ENCODE measurements around the gene DCN.
"Not testable (repeated sequence)": the region's sequence is repeated elsewhere in the genome, so short reads cannot be mapped to it uniquely, and the experiment has no call there.

The DCN gene

DNA sequence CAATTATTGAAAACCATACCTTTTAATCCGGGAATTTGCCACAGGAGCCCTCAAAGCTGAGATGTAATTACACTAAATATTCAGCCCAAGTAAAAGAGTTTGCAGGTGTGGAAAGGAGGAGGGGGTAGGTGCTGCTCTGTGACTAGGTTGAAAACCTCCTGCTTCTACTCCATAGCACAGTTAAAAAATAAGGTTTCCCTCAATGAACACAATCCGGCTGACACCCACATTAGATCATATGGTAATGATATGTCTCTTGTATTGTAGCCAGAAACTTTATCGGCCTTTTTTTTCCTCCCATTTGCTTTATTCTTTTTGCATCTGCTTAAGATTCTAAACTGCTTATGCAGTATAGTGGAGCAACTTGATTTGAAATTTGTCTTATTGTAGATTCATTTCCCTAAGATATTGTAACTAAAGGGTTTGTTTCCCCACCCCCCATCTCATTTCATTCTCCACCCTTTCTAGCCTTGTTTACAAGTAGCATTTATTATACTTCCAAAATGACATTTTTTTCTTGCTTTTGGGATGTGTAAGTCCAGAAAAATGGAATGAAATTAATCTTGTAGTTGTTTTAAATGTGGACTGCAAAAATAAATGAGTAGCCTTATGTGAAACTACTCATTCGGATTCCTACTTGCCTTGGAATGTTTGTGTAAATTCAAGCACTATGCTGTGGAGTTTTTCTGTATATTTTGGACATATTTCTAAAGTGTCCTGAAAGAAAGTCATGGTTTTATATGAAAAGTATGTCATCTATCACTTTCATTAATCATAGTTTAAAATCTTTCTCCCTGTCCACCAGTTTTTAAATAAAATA, at the start of gene DCN:
DCN (minus strand) TSS at position 182 of the 820 bp plus-strand sequence. CDS start 4,265 bp downstream, outside the sequence.
- no peak for DNase-seq (ENCODE audit: low read depth in 1 of 2, low spot score in 1 of 2)

DNA sequence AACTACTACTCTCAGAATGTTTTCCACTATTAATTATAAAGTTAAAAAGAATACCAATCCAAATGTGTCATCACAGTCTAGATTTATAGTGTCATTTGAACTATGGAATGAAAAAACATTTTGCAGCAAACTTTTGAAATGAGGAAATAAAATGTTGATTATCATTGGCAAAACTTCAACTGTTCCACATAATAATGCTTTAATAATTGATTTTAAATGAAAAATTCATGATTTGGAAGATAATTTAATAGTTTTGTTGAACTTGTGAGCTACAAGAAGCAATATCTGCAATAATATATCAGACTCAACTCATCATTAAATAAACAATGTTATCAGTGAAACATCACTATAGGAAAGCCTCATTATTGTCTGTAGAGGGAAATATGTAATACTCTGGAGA, 48.2 kb upstream of the DCN start:
- no peak for DNase-seq (ENCODE audit: low read depth in 1 of 2, low spot score in 1 of 2)

DNA sequence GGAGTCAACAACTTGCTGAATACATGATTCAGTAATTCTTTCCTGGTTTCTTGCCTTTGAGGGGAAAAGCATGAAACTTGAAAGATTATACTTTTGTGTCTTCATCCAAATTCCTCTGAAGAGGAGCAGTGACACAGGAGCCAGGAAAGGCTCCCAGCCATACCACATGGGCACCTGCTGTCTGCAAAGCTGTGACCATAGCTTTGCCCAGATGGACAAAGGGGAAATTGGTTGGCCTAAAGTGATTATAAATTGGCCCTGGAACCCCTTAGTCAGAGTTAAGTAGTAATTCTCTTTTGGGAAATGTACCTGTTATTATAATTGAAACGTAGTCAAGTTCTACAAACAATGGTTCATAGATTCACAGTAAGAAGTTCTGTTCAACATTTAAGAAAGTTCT, 44.3 kb upstream of the DCN start:
- DNase-seq (ENCODE audit: low read depth in 1 of 2, low spot score in 1 of 2): no peak

DNA sequence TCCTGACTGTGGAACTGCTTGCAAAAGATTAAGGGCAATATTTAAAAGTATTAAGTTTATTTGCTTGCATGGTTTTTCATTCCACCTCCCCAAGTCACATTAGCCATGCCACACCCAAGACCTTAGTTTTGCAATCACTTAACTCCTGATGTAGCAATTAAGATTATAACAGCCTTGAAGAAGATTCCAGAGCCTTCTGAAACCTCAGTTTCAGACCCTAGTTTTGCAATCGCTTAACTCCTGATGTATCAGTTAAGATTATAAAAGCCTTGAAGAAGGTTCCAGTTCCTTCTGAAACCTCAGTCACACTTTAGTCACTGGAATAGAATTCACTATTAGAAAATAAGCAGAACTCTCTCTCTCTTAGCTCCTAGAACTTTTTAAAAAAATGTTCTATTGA, 42.7 kb upstream of the DCN start:
- DNase-seq (ENCODE audit: low read depth in 1 of 2, low spot score in 1 of 2): no peak

DNA sequence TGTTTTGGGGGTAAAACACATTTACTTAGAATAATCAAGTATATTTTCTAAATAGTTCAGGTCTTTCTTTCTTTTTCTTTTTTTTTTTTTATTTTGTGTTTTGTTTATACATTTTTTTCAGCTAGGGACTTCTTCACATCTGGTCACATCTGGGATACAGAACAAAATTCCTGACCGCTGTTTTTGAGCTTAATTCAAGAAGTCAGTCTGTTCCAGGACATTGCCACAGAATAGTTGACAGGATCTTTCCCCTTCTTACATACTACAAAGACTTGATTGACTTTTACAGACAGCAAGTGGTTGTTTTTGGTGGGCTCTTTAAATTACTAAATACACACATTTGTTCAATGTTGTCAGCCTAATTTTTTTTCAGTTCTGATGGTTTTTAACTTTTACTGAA, 41.8 kb upstream of the DCN start:
- no peak for DNase-seq (ENCODE audit: low read depth in 1 of 2, low spot score in 1 of 2)

- no peak for DNase-seq (ENCODE audit: low read depth in 1 of 2, low spot score in 1 of 2)
Observed at GRCh38 chr12:91222746-91223145, 40.1 kb upstream of the DCN start.

- DNase-seq (ENCODE audit: low read depth in 1 of 2, low spot score in 1 of 2): no peak
Observed at GRCh38 chr12:91219919-91220318, 37.3 kb upstream of the DCN start.

DNA sequence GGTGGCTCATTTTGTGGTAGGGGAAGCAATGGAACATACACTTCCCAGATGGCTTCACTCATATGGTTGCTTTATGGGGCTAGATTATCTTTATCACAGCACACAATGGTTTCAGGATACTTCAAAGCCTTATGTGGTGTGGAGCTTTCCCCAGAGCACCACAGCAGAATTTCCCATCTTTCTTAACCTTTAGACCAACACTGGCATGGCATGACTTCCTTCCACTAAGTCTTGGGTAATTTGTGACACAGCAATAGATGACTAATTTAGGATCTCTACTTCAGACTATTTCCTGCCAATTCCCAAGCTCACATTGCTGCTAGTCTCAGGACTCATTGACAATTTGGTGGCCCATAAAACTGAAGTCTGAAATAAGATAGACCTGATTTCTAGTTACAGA, 36.9 kb upstream of the DCN start:
- DNase-seq (ENCODE audit: low read depth in 1 of 2, low spot score in 1 of 2): no peak

- DNase-seq (ENCODE audit: low read depth in 1 of 2, low spot score in 1 of 2): no peak
Observed at GRCh38 chr12:91216871-91217270, 34.3 kb upstream of the DCN start.

DNA sequence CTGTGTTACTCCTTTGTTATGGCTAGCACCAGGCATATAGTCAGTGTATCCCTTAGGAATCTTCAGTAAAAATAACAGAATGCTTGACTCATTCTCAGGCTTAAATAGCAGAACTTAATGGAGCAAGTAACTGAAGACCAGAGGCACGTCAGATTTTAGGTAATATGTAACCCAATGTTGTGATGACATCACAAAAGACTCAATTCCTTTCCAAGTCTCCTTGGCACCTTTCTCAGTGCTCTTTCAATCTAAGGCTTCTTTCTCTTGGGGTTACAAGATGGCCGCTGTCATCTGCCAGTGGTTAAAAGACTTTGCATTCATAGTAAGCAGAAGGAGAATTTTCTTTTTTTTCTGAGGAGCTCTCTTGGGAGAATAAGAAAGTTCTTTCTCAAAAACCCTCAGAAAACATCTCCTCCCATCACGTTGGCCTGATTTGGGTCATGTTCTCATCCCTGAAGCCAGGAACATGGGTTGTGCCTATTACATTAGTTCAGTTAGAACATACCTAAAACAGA, 33.4 kb upstream of the DCN start:
- no peak for DNase-seq (ENCODE audit: low read depth in 1 of 2, low spot score in 1 of 2)

GRCh38 chr12:91211866-91212265, 29.2 kb upstream of the DCN start:
- DNase-seq (ENCODE audit: low read depth in 1 of 2, low spot score in 1 of 2): no peak

- DNase-seq (ENCODE audit: low read depth in 1 of 2, low spot score in 1 of 2): no peak
Observed at GRCh38 chr12:91210618-91211017, 28.0 kb upstream of the DCN start.

DNA sequence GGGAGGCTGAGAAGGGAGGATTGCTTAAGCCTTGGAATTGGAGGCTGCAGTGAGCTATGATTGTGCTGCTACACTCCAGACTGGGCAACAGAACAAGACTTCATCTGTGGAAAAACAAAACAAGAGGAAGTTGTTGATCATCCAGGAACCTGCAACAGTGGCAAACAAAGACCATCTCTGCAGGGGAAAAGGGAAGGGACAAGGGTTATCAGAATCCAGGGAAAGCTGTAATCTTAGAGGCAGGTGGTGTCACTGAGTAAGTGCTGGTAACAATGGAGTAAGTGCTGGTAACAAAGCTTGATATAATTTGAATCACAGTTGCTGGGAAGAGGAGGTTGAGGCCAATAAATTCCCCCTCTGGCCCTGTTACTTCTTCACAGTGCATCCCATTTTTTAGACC, 27.5 kb upstream of the DCN start:
- no peak for DNase-seq (ENCODE audit: low read depth in 1 of 2, low spot score in 1 of 2)

DNA sequence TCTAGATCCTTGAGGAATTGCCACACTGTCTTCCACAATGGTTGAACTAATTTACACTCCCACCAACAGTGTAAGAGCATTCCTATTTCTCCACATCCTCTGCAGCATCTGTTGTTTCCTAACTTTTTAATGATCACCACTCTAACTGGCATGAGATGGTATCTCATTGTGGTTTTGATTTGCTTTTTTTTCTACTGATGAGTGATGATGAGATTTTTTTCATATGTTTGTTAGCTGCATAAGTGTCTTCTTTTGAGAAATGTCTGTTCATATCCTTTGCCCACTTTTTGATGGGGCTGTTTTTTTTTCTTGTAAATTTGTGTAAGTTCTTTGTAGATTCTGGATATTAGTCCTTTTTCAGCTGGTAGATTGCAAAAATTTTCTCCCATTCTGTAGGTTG, 24.7 kb upstream of the DCN start:
- DNase-seq (ENCODE audit: low read depth in 1 of 2, low spot score in 1 of 2): not testable (repeated sequence)

GRCh38 chr12:91205811-91206210, 23.2 kb upstream of the DCN start:
- DNase-seq (ENCODE audit: low read depth in 1 of 2, low spot score in 1 of 2): no peak

DNA sequence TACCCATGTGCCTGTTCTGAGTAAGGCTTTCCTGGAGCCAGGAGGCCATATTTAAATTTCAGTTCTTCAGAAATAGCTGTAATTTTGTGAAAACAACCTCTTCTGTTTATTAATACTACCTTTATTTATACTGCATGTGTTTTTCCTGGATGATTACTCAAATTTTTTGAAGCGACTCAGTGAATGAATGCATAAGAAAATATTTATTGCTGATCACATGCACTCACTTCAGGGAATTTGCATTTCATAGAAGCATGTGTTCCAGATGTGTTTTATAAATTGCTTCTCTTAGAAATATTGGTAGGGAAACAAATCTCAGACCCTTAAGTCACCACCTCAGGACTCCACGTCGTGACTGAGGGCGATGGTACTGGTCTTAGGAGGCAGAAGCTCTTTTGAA, 21.8 kb upstream of the DCN start:
- no peak for DNase-seq (ENCODE audit: low read depth in 1 of 2, low spot score in 1 of 2)

- no peak for DNase-seq (ENCODE audit: low read depth in 1 of 2, low spot score in 1 of 2)
Observed at GRCh38 chr12:91203610-91204009, 21.0 kb upstream of the DCN start.

GRCh38 chr12:91202390-91202789, 19.8 kb upstream of the DCN start:
- DNase-seq (ENCODE audit: low read depth in 1 of 2, low spot score in 1 of 2): no peak

DNA sequence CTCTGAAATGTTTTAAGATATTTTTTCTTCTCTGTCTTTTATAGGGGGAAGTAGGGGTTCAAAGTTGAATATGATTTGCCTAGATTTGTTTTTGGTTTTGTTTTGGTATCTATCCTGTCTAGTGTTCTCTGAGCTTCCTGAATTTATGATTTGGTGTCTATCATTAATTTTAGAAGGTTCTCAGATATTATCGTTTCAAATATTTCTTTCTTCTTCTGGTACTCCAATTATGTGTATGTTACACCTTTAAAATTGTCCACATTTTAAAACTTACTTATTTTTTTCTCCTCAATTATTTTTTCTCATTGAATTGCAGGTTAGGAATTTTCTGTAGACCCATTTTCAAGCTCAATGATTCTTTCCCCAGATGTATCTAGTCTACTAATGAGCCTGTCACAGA, 13.8 kb upstream of the DCN start:
- no peak for DNase-seq (ENCODE audit: low read depth in 1 of 2, low spot score in 1 of 2)

DNA sequence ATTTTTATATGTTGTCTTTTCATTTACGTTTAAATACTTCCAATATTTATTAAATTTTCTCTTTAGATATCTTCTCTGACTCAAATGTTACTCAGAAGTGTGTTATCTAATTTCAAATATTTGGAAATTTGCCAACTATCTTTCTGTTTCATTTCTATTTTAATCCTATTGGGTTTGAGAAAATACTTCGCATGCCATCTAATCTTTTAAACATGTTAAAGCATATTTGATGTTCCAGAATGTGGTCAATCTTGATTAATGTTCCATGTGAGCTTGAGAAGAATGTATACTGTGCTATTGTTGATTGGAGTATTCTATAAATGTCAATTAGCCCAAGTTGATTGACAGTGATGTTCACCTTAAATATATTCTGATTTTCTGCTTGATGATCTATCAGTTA, 11.9 kb upstream of the DCN start:
- DNase-seq (ENCODE audit: low read depth in 1 of 2, low spot score in 1 of 2): no peak

GRCh38 chr12:91191513-91192111, 9.0 kb upstream of the DCN start:
- DNase-seq (ENCODE audit: low read depth in 1 of 2, low spot score in 1 of 2): no peak

- no peak for DNase-seq (ENCODE audit: low read depth in 1 of 2, low spot score in 1 of 2)
Observed at GRCh38 chr12:91189516-91189915, 6.9 kb upstream of the DCN start.

DNA sequence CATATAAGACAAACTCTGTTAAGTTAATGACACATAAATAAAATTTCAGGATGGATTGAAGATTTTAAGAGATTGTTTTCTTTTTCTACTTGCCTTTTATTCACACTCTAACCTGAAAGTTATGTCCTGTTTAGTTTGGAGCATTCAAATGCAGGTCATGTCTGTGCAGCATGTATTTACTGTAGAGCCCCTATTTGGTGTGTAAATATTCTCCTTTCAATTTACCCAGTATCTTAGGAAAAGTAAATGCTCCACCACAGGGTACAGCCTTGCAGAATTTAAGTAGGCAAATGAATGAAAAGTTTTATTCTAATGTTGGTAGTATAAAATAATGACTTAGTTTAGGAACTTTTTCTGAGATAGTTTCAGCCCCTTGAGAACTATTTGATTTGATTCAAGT, 6.2 kb upstream of the DCN start:
- DNase-seq (ENCODE audit: low read depth in 1 of 2, low spot score in 1 of 2): no peak

All from activated T-helper 1 cell treated with anti-CD3 and anti-CD28 coated beads, Interleukin-2, amount 50 U/mL, for 16 hours (primary cell).